Endothelial cell of umbilical vein (primary cell): ENCODE measurements around the gene SNORC. TPM values are rescaled to one million over a fixed set of nuclear protein-coding genes. Genes with fewer than 3 reads are reported as not detected.

Experiments
- BruUV-seq: library from RNA; stranded (reverse); fragments of 400-500 nt; replicated peaks from 2 replicates; lab custom pipeline; 2021; lab: Mats Ljungman, UMichigan
- CTCF ChIA-PET: fragments of 300-600, 350-600 bp; sonication (Branson Sonifier 250); formaldehyde crosslinking; loops from one replicate; lab custom pipeline; 2021; ENCODE audit warnings: antibody characterized with exemption, inconsistent platforms; lab: Charles Lee
- POLR2A ChIA-PET: fragments of 300-600, 350-600 bp; sonication (Branson Sonifier 250); formaldehyde crosslinking; loops from one replicate; lab custom pipeline; 2021; ENCODE audit warnings: antibody characterized with exemption, inconsistent platforms; lab: Charles Lee
- DNase-seq: peaks from one replicate; pipeline ENCODE4 v3.0.0-alpha.2; 2011; ENCODE audit warnings: low read depth, low spot score
- FAIRE-seq: peaks from 2 replicates; lab custom pipeline; 2011; peaks lifted over from hg19 to GRCh38; lab: Jason Lieb, UNC
- H2AFZ ChIP-seq: 2 replicates; pipeline ENCODE4 v1.6.0; 2012; ENCODE audit warnings: low read depth, low read length, control low read depth, inconsistent platforms
- H3K27ac ChIP-seq: 2 replicates; pipeline ENCODE4 v1.5.1; 2011; ENCODE audit warnings: low read depth, mild to moderate bottlenecking, control low read depth, low read length, moderate library complexity; ENCODE audit not compliant: insufficient read depth
- H3K27me3 ChIP-seq, 2 experiments: 2 replicates each; pipeline versions ENCODE4 v1.6.0 to v1.6.1; 2011; ENCODE audit warnings: low read length in 2 of 2, mixed read lengths in 1 of 2; ENCODE audit not compliant: control insufficient read depth in 2 of 2, insufficient read depth in 2 of 2
- H3K36me3 ChIP-seq, 2 experiments: 2 replicates in 1 of 2; 3 replicates in 1 of 2; pipeline ENCODE4 v1.5.1; 2011; ENCODE audit warnings: low read length in 2 of 2, mild to moderate bottlenecking in 1 of 2, moderate library complexity in 1 of 2; ENCODE audit not compliant: control insufficient read depth in 2 of 2, insufficient read depth in 2 of 2; ENCODE audit errors: extremely low read depth in 1 of 2
- H3K4me1 ChIP-seq: 3 replicates; pipeline ENCODE4 v1.5.1; 2011; ENCODE audit warnings: mild to moderate bottlenecking, low read length; ENCODE audit not compliant: control insufficient read depth, insufficient read depth; ENCODE audit errors: extremely low read depth
- H3K4me2 ChIP-seq: 2 replicates; pipeline ENCODE4 v1.6.1; 2011; ENCODE audit warnings: low read length, control low read depth, mixed read lengths; ENCODE audit not compliant: insufficient read depth
- H3K4me3 ChIP-seq, 3 experiments: fragments of 200-600 bp in 1 of 3; sonication (generic), shearing (Covaris generic) in 1 of 3; replicated peaks in 1 of 3; 2 replicates each; pipeline ENCODE4 v1.5.1; 2011 to 2016; ENCODE audit warnings: control low read depth in 3 of 3, low read length in 3 of 3, mild to moderate bottlenecking in 2 of 3, inconsistent platforms in 1 of 3, low read depth in 1 of 3, moderate library complexity in 1 of 3; ENCODE audit not compliant: insufficient read depth in 1 of 3
- H3K79me2 ChIP-seq: 2 replicates; pipeline ENCODE4 v1.6.0; 2012; ENCODE audit warnings: low read length, inconsistent platforms; ENCODE audit not compliant: control insufficient read depth, insufficient read depth
- H3K9ac ChIP-seq: replicated peaks from 2 replicates; pipeline ENCODE3; 2011; ENCODE audit warnings: low read length, control low read depth; ENCODE audit not compliant: insufficient read depth; ENCODE audit errors: extremely low read depth
- H3K9me1 ChIP-seq: replicated peaks from 3 replicates; pipeline ENCODE4 v1.6.0; 2011; ENCODE audit warnings: mild to moderate bottlenecking, low read length; ENCODE audit not compliant: control insufficient read depth, insufficient read depth; ENCODE audit errors: extremely low read depth
- H3K9me3 ChIP-seq: replicated peaks from 2 replicates; pipeline ENCODE4 v1.5.1; 2012; ENCODE audit warnings: low read length, inconsistent platforms; ENCODE audit not compliant: control insufficient read depth, insufficient read depth
- H4K20me1 ChIP-seq: replicated peaks from 2 replicates; pipeline ENCODE3; 2011; ENCODE audit warnings: mild to moderate bottlenecking, low read length; ENCODE audit not compliant: control insufficient read depth, insufficient read depth; ENCODE audit errors: extremely low read depth
- CTCF ChIP-seq, 2 donors: IDR thresholded peaks; 1 replicate in 1 of 2; 2 replicates in 1 of 2; pipeline ENCODE4 v1.5.1; 2011; ENCODE audit warnings: low read length in 2 of 2, mild to moderate bottlenecking in 2 of 2, moderate library complexity in 2 of 2, control low read depth in 1 of 2, inconsistent platforms in 1 of 2, low read depth in 1 of 2; ENCODE audit not compliant: insufficient read depth in 1 of 2; ENCODE audit errors: extremely low read depth in 1 of 2
- EZH2 ChIP-seq: IDR thresholded peaks from 2 replicates; pipeline ENCODE4 v1.6.1; 2012; ENCODE audit warnings: borderline replicate concordance, low read depth, mild to moderate bottlenecking, moderate library complexity, low read length, inconsistent platforms; ENCODE audit not compliant: severe bottlenecking
- FOS ChIP-seq: IDR thresholded peaks from 2 replicates; pipeline ENCODE4 v1.6.1; 2011; ENCODE audit warnings: mild to moderate bottlenecking, low read length, moderate library complexity, borderline replicate concordance; ENCODE audit not compliant: insufficient read depth
- GATA2 ChIP-seq: IDR thresholded peaks from 2 replicates; pipeline ENCODE4 v1.7.0; 2011; ENCODE audit warnings: low read depth, mild to moderate bottlenecking, moderate library complexity, mixed read lengths, low read length; ENCODE audit not compliant: insufficient read length, insufficient read depth
- JUN ChIP-seq: IDR thresholded peaks from 2 replicates; pipeline ENCODE4 v1.6.1; 2011; ENCODE audit warnings: borderline replicate concordance, low read depth; ENCODE audit not compliant: insufficient read length, insufficient read depth
- MAX ChIP-seq: IDR thresholded peaks from 2 replicates; pipeline ENCODE4 v1.6.1; 2011; ENCODE audit not compliant: insufficient read depth, insufficient read length
- MYC ChIP-seq: IDR thresholded peaks from one replicate; pipeline ENCODE4 v1.6.1; 2011; ENCODE audit warnings: mild to moderate bottlenecking, low read depth, low read length
- POLR2A ChIP-seq: IDR thresholded peaks from 2 replicates; pipeline ENCODE4 v1.6.1; 2012; ENCODE audit warnings: low read depth, mild to moderate bottlenecking, control low read depth, low read length
- POLR2AphosphoS5 ChIP-seq: IDR thresholded peaks from 2 replicates; pipeline ENCODE4 v1.6.1; 2012; ENCODE audit warnings: low read depth, mild to moderate bottlenecking, control low read depth, low read length, moderate library complexity; ENCODE audit not compliant: insufficient read depth
- dilution Hi-C: fragments of 300-500 bp; cut with MboI; formaldehyde crosslinking; loops from one replicate; pipeline ENCODE4 v1.15.0; 2019; ENCODE audit warnings: low sequenced_read_pairs; ENCODE audit not compliant: extremely low pct_ligation_motif_present
- intact Hi-C: fragments of 100-400 bp; cut with micrococcal nuclease; formaldehyde crosslinking; loops from one replicate; pipeline ENCODE4 v1.10.0; 2022
- polyA plus RNA-seq, 4 experiments: library from polyadenylated mRNA; depleted of rRNA in 3 of 4; stranded (reverse) in 3 of 4; unstranded in 1 of 4; fragments of >200 nt; gene quantifications; 2 replicates each; pipeline versions ENCODE4 v1.2.1 to v1.2.3, GENCODE V29; 2011 to 2012; ENCODE audit warnings: missing spikeins in 1 of 4
- total RNA-seq: library from RNA; stranded (reverse); gene quantifications from 2 replicates; pipeline ENCODE4 v1.2.3, GENCODE V29; 2021

Gene SNORC
- total and polyA plus RNA-seq, 2 donors (not counting 3 experiments of a cell fraction or from before 2014, with no cell fraction given), result 1.4 to 4.0 TPM

- DNase-seq (no peak), FAIRE-seq (no peak)
- ChIA-PET POLR2A (no interaction called here), CTCF (no interaction called here)
- H3K9me3 ChIP-seq, result no peaks in the 10 kb centered on the region
- H3K79me2 ChIP-seq, result no peaks in the 10 kb centered on the region
- dilution Hi-C loops, result no loop called here
- H3K9me1 ChIP-seq, result no peaks in the 10 kb centered on the region
- no peaks in the 10 kb centered on the region for H3K36me3 ChIP-seq
- H3K4me3 ChIP-seq, result no peak overlapping the region
- H3K4me2 ChIP-seq, result no peak overlapping the region
- H3K4me1 ChIP-seq, result peaks cover 3% of the 10 kb centered on the region
- BruUV-seq, result no TSS peak
- intact Hi-C loops, result no loop called here
- TF ChIP-seq MAX (no peak), GATA2 (no peak), MYC (no peak), CTCF (IDR thresholded peaks at IDR 0.05; ENCODE audit: extremely low read depth in 1 of 2, insufficient read depth in 1 of 2, low read depth in 1 of 2, low read length in 2 of 2) (no peak), FOS (no peak)
- H3K9ac ChIP-seq, result no peak overlapping the region
- peaks cover 32 to 46% of the 10 kb centered on the region in 2 experiments for H3K27me3 ChIP-seq
- no peaks in the 10 kb centered on the region for H4K20me1 ChIP-seq
- H2AFZ ChIP-seq, result no peak overlapping the region
- no peak overlapping the region for H3K27ac ChIP-seq
Observed at GRCh38 chr2:232925821-232926156, 55.7 kb downstream of the SNORC start.

GRCh38 chr2:232926431-232926939, 56.4 kb downstream of the SNORC start:
- H3K9me3 ChIP-seq, result no peaks in the 10 kb centered on the region
- TF ChIP-seq MYC, result no peak
- TF ChIP-seq EZH2, result no peak
- TF ChIP-seq JUN, result no peak
- TF ChIP-seq POLR2AphosphoS5, result no peak
- no peak for TF ChIP-seq FOS
- TF ChIP-seq MAX, result no peak
- no peak for TF ChIP-seq GATA2
- no peak for TF ChIP-seq CTCF (IDR thresholded peaks at IDR 0.05; ENCODE audit: extremely low read depth in 1 of 2, insufficient read depth in 1 of 2, low read depth in 1 of 2, low read length in 2 of 2)
- TF ChIP-seq POLR2A, result no peak
- intact Hi-C loops, result no loop called here
- FAIRE-seq, result no peak
- H4K20me1 ChIP-seq, result no peaks in the 10 kb centered on the region
- dilution Hi-C loops, result no loop called here
- no TSS peak for BruUV-seq
- no peak overlapping the region for H3K27ac ChIP-seq
- POLR2A ChIA-PET, result no interaction called here
- no peak overlapping the region for H2AFZ ChIP-seq
- H3K79me2 ChIP-seq, result no peaks in the 10 kb centered on the region
- no peak overlapping the region for H3K9ac ChIP-seq
- peaks cover 34 to 49% of the 10 kb centered on the region in 2 experiments for H3K27me3 ChIP-seq
- no peaks in the 10 kb centered on the region for H3K36me3 ChIP-seq
- CTCF ChIA-PET, result no interaction called here
- no peak overlapping the region for H3K4me2 ChIP-seq
- no peaks in the 10 kb centered on the region for H3K9me1 ChIP-seq
- no peak for DNase-seq
- no peak overlapping the region for H3K4me3 ChIP-seq
- peaks cover 3% of the 10 kb centered on the region for H3K4me1 ChIP-seq
